ENCODE measurements around the gene LEKR1. TPM values are rescaled to one million over a fixed set of nuclear protein-coding genes. Genes with fewer than 3 reads are reported as not detected.
"Not testable (repeated sequence)": the region's sequence is repeated elsewhere in the genome, so short reads cannot be mapped to it uniquely, and the experiment has no call there.

Gene LEKR1
- polyA plus RNA-seq, 4 donors: 2.0 to 3.0 (median 2.6) TPM

DNA sequence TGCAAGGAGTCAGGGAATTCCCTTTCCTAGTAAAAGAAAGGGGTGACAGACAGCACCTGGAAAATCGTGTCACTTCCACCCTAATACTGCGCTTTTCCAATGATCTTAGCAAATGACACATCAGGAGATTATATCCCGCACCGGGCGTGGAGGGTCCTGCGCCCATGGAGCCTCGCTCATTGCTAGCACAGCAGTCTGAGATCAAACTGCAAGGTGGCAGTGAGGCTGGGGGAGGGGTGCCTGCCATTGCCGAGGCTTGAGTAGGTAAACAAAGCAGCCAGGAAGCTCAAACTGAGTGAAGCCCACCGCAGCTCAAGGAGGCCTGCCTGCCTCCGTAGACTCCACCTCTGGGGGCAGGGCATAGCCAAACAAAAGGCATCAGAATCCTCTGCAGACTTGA, 140.2 kb downstream of the LEKR1 start:
- DNase-seq (ENCODE audit: low read depth in 4 of 4, low spot score in 3 of 4): not testable (repeated sequence)

DNA sequence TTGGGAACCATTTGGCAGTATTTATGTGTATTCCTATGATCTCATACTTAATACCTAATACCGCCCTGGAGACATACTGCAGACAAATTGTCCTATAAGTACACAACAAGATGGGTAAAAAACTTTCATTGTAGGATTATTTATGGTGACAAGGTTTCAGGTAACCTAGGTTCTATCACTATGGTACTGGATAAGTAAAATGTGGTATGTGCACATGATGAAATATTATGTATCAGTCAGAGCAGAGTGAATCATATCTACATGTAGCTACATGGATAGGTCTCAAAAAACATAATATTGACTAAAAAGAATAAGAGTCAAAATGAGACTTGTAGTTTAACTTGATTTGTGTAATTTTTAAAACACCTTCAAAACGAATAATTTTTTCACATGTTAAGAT, 147.8 kb downstream of the LEKR1 start:
- no peak for DNase-seq (ENCODE audit: low read depth in 4 of 4, low spot score in 3 of 4)

DNA sequence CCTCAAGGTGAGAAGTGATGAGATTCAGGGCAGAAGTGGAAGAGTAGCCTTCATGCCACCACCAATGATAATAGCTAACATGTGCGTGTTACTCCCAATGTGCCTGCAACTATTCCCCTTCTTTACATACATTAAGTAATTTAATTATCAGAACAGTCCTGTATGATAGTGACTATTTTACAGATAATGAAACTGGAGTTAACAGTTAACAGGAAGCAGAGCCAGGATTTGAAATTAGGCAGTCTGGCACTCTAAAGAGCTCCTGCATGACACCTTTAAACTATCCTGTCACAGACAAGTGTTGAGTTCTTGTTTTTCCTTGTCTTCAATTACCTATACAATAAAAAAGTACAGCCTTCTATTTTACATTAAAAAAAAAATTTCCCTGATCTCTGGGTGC, 148.8 kb downstream of the LEKR1 start:
- DNase-seq (ENCODE audit: low read depth in 4 of 4, low spot score in 3 of 4): no peak

DNA sequence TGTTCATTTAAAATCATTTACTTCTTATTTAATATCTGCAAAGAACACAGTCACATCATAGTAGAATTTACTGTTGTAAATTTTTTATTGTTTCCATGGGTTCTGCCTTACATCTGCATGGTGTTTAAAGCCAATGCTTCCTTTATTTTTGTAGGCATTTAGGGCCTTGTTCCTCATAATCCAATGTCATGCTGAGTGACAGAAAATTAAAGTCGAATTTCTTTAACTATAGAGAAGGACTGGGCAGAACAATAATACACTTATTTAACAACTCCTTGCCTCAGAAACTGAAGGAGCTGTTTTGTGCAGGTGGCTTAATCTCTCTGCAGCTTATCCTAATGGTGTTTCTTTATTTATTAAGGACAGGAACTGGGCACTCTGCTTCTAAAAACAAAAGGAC, 149.6 kb downstream of the LEKR1 start:
- no peak for DNase-seq (ENCODE audit: low read depth in 4 of 4, low spot score in 3 of 4)

DNA sequence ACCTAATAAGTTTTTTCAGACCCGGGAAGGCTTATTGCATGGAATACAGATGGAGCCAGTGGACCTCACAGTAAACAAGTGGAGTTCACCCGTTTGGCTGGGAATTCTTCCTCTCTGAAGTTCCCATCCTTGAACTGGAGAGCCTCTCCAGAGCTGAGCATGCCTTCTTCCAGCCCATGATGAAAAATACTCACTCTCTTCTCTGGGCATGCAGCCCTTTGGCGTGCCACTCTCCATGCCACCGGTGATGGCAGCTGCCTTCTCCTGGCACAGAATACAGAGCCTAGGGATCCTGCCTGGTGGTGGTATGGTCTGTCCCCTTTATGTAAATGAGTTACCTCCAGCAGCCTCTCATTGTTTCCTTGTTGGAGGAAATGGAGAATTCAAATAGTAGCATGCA, 150.8 kb downstream of the LEKR1 start:
- no peak for DNase-seq (ENCODE audit: low read depth in 4 of 4, low spot score in 3 of 4)

DNA sequence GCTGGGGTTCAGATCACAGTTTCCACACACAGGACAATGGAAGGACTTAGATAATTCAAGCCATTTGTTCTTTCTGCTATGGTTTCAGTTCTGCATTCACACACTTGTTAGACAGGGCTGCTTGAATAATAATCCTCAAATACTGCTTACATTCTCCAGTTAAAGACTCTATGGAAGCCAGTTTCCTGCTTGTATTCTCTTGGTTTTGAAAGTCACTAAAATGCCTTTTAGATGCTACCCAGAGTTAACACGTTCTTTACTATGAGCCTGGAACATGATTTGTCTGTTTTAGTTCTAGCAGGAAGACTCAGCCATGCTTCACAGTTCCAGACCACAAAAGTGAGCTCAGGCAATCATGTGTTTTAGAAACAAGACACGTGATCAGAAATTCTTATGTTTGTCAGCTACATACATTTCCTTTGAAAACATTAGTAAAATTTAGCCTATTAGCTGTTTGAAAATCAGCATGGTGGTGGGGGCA, 152.4 kb downstream of the LEKR1 start:
- no peak for DNase-seq (ENCODE audit: low read depth in 4 of 4, low spot score in 3 of 4)

DNA sequence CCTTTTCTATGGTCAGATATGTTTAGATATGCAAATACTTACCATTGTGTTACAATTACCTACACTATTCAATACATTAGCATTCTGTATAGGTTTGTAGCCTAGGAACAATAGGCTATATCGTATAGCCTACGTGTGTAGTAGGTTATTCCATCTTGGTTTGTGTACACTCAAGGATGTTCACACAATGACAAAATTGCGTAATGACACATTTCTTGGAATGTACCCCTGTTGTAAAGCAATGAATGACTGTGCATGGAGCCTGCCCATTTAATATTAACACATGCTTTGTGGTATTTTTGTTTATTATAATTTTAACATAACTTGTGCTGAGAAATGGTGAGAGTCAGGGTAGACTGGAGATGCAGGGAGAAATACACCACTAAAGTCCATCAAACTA, 154.9 kb downstream of the LEKR1 start:
- DNase-seq (ENCODE audit: low read depth in 4 of 4, low spot score in 3 of 4): no peak

DNA sequence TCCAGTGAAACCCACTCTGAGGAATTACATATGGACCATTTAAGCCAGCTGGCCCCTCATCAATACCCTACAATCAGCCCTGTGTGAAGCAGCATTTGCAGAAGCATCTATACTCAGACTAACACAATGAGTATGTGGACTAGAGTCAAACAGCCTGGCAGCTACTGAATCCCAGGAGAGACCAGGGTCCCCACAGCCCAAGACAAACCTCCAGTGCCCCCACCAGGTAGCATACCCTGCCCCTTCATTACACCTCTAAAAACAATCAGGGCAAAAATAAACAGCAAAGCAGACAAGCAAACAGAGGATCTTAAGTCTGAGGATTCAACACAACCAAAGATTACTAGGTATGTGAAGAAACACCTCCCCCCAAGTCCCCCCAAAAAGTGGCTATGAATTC, 157.4 kb downstream of the LEKR1 start:
- no peak for DNase-seq (ENCODE audit: low read depth in 4 of 4, low spot score in 3 of 4)

DNA sequence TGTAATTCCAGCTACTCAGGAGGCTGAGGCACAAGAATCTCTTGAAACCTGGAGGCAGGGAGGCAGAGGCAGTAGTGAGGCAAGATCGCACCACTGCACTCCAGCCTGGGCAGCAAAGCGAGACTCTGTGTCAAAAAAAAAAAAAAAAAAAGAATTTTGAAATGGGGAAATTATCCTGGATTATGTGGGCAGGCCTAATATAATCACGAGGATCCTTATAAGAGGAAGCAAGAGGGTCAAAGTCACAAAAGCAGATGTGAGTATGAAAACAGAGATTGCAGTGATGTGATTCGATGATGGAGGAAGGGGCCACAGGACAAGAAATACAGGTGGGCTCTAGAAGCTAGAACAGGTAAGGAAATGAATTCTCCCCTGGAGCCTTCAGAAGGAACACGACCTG, 159.6 kb downstream of the LEKR1 start:
- no peak for DNase-seq (ENCODE audit: low read depth in 4 of 4, low spot score in 3 of 4)

DNA sequence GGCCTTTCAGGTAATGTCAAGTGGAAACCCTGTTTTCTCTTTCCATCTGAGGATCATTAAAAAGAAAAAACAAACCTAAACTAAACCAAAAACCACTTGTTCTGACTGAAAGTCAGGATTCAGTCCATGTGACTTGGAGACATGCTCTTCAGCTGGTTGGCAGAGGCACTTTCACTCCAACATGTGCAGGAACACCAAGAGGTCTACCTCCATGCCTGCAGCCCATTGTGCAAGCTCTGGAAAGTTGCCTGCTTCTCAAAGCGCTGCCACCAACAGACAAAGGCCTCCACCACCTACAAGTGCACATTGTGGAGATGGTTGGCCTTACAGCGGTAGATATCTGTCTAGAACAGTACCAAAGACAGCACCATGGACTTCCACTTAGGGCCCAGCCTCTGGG, 161.8 kb downstream of the LEKR1 start:
- DNase-seq (ENCODE audit: low read depth in 4 of 4, low spot score in 3 of 4): no peak

DNA sequence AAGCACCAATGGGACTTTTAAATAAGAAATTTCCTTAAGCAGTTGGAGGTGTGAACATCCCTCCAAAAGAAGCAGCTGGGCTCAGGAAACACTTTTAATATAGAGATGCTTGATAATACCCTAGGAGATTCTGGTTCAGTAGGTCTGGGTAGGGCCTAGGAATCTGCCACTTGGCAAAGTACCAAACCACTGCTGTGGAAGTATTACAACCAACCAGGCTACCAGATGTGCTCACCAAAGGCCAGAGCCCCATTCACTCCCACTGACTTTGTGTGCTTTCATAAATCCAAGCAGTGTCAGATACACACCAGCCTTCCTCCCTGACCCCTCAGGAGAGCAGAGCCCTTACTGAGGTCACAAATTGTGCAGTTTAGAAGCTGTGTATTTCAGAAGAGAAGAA, 171.2 kb downstream of the LEKR1 start:
- no peak for DNase-seq (ENCODE audit: low read depth in 4 of 4, low spot score in 3 of 4)

DNA sequence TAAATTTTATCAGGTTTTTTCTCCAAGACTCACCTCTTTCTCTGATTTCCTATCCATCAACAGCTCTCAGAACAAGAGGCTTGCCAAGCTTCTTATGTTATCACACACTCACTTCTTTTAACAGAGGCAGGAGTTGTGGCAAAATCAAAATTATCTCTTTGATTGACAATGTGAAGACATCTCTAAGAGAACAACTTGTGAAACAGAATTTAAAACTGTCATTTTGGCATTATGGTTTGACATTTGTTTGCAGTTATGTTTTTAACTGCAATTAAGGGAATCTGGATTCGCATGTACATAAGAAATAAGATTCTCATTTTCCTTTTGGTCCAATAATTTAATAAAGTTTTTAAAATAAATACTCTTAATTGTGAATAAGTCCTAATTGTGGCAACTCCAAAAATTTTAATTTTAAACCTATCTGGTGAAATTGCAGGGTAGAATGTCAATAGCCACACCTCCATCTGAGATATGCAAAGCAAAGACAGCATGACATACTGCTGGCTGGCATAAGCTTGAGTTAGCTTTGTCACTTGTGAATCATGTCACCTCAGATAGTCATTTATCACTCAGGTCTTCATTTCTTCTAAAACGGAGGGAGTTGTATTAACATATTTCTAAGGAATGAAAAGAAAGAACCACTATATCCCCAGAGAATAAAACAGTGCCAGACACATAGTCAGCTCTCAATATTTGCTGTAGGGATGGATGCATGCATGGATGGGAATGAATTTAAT, 175.2 kb downstream of the LEKR1 start:
- no peak for DNase-seq (ENCODE audit: low read depth in 4 of 4, low spot score in 3 of 4)

DNA sequence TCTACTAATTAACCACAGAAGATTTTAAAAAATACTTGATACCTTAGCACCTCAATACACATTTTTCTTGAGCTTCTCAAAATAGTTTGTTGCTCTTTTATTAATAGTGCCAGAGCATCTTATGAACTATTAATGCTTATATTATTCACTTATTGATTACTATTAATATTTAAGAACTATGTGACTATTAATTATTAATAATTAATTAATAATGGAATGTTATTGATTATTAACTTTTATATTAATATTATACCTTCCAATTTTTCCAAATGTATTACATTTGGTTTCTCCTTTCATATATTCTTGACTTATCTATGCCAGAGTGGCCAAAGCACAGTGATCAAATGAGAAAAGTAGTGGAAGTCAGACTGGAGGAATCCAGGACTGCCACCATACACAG, 195.5 kb downstream of the LEKR1 start:
- DNase-seq (ENCODE audit: low read depth in 4 of 4, low spot score in 3 of 4): no peak

DNA sequence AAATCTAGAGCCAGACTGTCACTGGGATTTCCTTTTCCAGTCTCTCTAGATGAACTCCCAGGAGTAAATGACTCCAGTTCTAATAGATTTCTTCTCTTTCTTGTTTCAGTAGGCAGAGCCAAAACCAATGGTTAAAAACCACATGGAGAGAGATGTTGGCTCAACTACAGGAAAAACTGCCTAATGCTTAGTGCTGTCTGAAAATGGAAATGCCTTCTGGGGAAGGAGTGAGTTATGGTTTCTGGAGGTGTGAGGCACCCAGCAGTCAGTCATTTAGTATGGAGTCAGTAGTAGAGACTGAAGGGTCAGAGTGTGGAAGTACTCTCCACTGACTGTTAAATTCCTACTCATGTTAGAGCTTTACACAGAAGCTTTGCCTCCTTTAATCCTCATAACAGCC, 197.1 kb downstream of the LEKR1 start:
- DNase-seq (ENCODE audit: low read depth in 4 of 4, low spot score in 3 of 4): no peak

DNA sequence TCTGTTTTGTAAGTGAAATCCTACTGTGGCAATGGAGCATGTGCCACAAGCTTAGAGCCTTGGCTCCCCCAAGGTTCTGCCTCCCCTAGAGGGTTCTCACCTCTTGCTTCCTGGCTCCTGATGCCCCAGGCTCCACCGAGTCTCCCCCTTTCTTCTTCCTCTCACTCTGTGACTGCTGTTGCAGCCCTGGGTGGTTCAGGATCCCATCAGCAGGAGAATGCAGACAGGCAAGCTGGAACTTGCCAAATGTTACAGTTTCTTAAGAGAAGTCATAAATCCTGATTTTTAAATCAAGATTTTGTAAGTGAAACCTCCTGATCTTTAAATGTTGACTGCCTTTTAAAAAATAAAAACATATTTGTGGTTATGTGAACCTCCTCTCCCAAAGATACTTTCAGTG, 199.9 kb downstream of the LEKR1 start:
- DNase-seq (ENCODE audit: low read depth in 4 of 4, low spot score in 3 of 4): no peak

DNA sequence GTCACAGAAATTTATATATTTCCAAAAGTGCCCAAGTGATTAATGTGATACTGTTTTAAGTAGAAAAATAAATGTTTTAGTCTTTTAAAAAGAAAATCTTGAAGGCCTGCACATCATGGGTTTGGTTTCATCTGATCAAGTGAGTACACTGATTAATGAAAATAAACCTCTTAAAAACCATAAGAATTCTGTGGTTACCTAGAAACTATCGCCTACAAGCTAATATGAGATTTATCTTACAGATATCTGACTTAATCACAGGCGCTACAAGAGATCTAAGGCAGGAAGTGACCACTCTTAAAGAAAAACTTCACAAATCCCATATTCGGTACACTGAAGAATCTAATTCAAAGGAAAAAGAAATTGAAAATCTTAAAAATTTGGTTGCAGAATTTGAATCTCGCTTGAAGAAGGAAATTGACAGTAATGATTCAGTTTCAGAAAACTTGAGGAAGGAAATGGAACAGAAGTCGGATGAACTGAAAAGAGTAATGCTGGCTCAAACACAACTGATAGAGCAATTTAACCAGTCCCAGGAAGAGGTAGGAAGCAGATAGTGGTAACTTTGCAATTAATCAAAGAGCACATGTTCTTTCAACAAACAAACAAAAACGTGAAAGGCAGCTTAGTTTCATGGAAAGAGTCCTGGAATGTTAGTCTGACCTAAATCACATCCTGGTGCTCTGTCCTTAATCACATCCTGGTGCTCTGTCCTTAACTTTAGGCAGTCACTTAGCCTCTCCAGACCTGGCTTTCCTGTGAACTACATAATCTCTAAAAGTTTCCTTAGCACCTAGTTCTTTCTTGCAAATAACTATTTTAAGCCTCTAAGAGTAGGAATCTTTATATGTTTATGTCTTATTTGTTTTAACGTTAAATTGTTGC, 201.9 kb downstream of the LEKR1 start:
- DNase-seq (ENCODE audit: low read depth in 4 of 4, low spot score in 3 of 4): no peak

DNA sequence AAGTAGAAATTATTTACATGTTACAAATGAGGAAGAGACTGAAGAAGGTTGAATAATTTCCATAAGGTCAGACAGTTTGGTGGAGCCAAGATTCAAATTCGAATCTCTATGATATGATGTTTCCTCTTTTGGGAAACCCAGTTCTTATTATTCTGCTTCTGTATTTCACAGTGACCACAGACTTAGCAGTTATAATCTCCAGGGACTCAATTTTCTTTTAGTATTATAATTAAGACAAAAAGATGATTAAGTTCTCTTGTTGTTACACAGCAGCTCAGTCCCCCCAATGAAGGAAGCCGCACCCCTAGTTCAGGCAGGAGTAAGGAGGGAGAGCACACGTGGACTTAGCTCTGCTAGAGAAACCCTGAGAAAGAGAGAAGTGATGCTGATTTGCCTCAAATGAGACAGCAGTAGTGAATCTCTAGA, 203.2 kb downstream of the LEKR1 start:
- DNase-seq (ENCODE audit: low read depth in 4 of 4, low spot score in 3 of 4): no peak

DNA sequence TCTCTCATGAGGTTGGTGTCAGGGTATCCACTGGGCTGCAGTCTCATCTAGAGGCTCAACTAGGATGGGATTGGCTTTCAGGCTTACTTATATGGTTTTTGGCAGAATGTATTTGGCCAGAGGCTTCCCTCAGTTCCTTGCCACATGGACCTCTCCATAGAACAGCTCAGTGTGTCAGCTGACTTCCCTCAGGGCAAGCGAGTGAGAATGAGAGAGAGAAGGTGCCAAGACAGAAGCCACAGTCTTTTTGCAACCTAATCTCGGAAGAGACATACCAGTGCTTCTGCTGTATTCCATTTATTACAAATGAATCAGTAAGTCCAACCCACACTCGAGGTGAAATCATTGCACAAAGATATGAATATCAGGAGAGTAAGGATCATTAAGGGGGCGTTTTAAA, 204.6 kb downstream of the LEKR1 start:
- no peak for DNase-seq (ENCODE audit: low read depth in 4 of 4, low spot score in 3 of 4)

DNA sequence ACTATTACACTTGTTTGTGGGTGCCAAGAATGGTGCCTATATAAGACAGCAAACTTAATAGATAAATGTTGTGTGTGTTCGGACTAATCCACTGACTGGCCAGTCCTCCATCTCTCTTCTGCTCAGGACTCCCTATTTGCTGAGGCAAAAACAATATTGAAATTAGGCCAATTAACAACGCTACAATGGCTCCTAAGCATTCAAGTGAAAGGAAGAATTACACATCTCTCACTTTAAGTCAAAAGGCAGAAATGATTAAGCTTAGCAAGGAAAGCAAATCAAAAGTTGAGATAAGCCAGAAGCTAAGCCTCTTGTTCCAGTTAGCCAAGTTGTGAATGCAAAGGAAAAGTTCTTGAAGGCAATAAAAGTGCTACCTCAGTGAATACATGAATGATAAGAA, 206.8 kb downstream of the LEKR1 start:
- DNase-seq (ENCODE audit: low read depth in 4 of 4, low spot score in 3 of 4): no peak

DNA sequence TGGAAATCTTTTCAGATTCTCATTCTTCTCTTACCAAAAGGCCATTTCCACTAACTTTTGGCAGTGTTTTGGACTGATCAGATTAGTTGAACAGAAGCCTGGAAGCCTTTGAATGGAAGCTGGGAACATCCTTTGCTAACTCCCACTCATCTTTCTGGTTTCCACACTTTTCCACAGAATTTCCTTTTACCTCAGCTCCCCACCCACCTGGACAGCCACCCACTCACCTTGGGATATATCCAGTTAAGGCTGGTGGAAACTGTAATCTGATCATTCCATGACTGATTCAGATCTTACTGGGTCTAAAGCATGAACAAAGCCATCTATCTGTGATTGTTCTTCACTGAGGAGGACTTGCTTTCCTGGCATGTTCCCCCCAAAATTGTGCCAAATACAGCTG, 214.3 kb downstream of the LEKR1 start:
- DNase-seq (ENCODE audit: low read depth in 4 of 4, low spot score in 3 of 4): no peak

DNA sequence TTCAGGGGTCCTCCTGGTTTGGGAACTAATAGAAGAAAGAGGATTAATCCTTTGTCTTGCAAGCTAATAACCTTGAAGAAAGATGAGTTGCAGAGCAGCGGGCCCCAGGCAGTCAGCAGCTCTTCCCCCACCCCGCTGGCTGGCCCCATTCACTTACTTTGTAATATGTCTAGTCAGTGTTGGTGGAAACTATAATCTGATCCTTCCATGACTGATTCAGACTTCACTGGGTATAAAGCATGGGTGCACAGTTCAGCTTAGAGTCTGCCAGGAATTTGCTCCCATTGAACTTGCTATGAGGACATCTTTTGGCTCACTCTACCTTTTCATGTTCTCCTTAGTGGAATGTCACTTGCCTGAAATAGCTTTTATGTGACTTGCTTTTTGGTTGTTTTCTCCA, 216.1 kb downstream of the LEKR1 start:
- no peak for DNase-seq (ENCODE audit: low read depth in 4 of 4, low spot score in 3 of 4)

DNA sequence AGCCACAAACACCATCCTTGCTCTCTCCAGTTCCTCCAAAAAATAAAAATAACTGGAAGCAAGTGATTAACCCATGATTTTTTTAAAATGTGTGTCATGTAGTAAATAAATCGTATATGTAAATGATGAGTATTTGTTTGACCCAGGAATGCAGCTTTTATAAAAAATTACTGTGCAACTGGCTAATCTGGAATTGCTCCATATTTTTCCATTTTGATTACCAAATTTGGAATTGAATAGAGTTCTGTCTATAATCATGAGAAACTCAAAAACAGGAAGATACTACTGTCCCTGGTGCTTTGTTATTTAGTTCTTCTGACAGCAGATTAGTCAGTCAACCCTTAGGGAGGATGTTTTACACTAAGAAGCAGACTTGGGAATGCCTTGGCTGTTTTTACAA, 217.6 kb downstream of the LEKR1 start:
- DNase-seq (ENCODE audit: low read depth in 4 of 4, low spot score in 3 of 4): no peak
